Neuronal stem cell (in vitro differentiated cells): ENCODE measurements around the gene SLC1A5.
A peak's percentile ranks its signal among the peaks of the same experiment; 100 is the strongest.

Experiments used
- DNase-seq: peaks from one replicate; pipeline ENCODE4 v3.0.0-alpha.2; 2013; ENCODE audit warnings: low spot score
- H2AFZ ChIP-seq: one replicate; pipeline ENCODE4 v1.6.1; 2013; ENCODE audit warnings: mild to moderate bottlenecking, low read length, inconsistent platforms
- H2AK5ac ChIP-seq: 2 replicates; pipeline ENCODE4 v1.6.1; 2013; ENCODE audit warnings: low read depth, mild to moderate bottlenecking, inconsistent platforms, low read length, moderate library complexity, mixed read lengths
- H2BK120ac ChIP-seq: 2 replicates; pipeline ENCODE4 v1.6.1; 2013; ENCODE audit warnings: low read depth, mild to moderate bottlenecking, inconsistent platforms, low read length, moderate library complexity, mixed read lengths
- H2BK12ac ChIP-seq: one replicate; pipeline ENCODE4 v1.6.1; 2013; ENCODE audit warnings: low read length, inconsistent platforms
- H2BK15ac ChIP-seq: 2 replicates; pipeline ENCODE4 v1.6.1; 2013; ENCODE audit warnings: mild to moderate bottlenecking, low read length, inconsistent platforms, mixed read lengths
- H2BK5ac ChIP-seq: one replicate; pipeline ENCODE4 v1.6.1; 2013; ENCODE audit warnings: inconsistent platforms, mild to moderate bottlenecking, low read length, moderate library complexity
- H3K14ac ChIP-seq: one replicate; pipeline ENCODE4 v1.6.1; 2013; ENCODE audit warnings: low read length, inconsistent platforms
- H3K18ac ChIP-seq: 2 replicates; pipeline ENCODE4 v1.6.1; 2013; ENCODE audit warnings: low read length, inconsistent platforms
- H3K23ac ChIP-seq: 2 replicates; pipeline ENCODE4 v1.6.1; 2013; ENCODE audit warnings: low read depth, mild to moderate bottlenecking, mixed read lengths, low read length, inconsistent platforms; ENCODE audit not compliant: poor library complexity
- H3K27ac ChIP-seq: replicated peaks from 3 replicates; pipeline ENCODE4 v1.5.1; 2013; ENCODE audit warnings: low read length, inconsistent platforms
- H3K27me3 ChIP-seq, 3 experiments: 2 replicates each; pipeline ENCODE4 v1.6.1; 2013; ENCODE audit warnings: low read length in 3 of 3, mild to moderate bottlenecking in 2 of 3, inconsistent platforms in 1 of 3, low read depth in 1 of 3, mixed read lengths in 1 of 3, moderate library complexity in 1 of 3; ENCODE audit not compliant: control insufficient read depth in 3 of 3, insufficient read depth in 3 of 3
- H3K36me3 ChIP-seq, 2 donors: replicated peaks in 1 of 2; 2 replicates each; pipeline ENCODE4 v1.6.1; 2013; ENCODE audit warnings: low read length in 2 of 2; ENCODE audit not compliant: control insufficient read depth in 2 of 2, insufficient read depth in 2 of 2
- H3K4ac ChIP-seq: 2 replicates; pipeline ENCODE4 v1.6.1; 2013; ENCODE audit warnings: inconsistent platforms, mild to moderate bottlenecking, low read length, moderate library complexity
- H3K4me1 ChIP-seq, 2 donors: 1 replicate in 1 of 2; 2 replicates in 1 of 2; pipeline ENCODE4 v1.6.1; 2013; ENCODE audit warnings: low read length in 2 of 2, low read depth in 1 of 2; ENCODE audit not compliant: control insufficient read depth in 2 of 2, insufficient read depth in 1 of 2
- H3K4me2 ChIP-seq: one replicate; pipeline ENCODE4 v1.6.1; 2013; ENCODE audit warnings: mild to moderate bottlenecking, low read length, inconsistent platforms; ENCODE audit not compliant: insufficient read depth, poor library complexity, severe bottlenecking
- H3K4me3 ChIP-seq, 2 donors: 2 replicates each; pipeline ENCODE4 v1.5.1; 2013; ENCODE audit warnings: low read length in 2 of 2, mild to moderate bottlenecking in 2 of 2, inconsistent platforms in 1 of 2, moderate library complexity in 1 of 2
- H3K79me1 ChIP-seq: one replicate; pipeline ENCODE4 v1.6.1; 2013; ENCODE audit warnings: low read depth, mild to moderate bottlenecking, inconsistent platforms, low read length, moderate library complexity
- H3K9ac ChIP-seq: one replicate; pipeline ENCODE4 v1.6.1; 2013; ENCODE audit warnings: mild to moderate bottlenecking, low read depth, low read length, inconsistent platforms; ENCODE audit not compliant: poor library complexity
- H3K9me3 ChIP-seq, 2 donors: replicated peaks in 1 of 2; 2 replicates each; pipeline versions ENCODE3 to v1.6.1; 2013; ENCODE audit warnings: low read length in 2 of 2, mild to moderate bottlenecking in 2 of 2, inconsistent platforms in 1 of 2, low read depth in 1 of 2, mixed read lengths in 1 of 2, moderate library complexity in 1 of 2; ENCODE audit not compliant: control insufficient read depth in 2 of 2, insufficient read depth in 1 of 2
- H4K8ac ChIP-seq: one replicate; pipeline ENCODE4 v1.6.1; 2013; ENCODE audit warnings: low read depth, mild to moderate bottlenecking, inconsistent platforms, low read length, moderate library complexity
- H4K91ac ChIP-seq: one replicate; pipeline ENCODE4 v1.6.1; 2013; ENCODE audit warnings: low read length, low read depth, mild to moderate bottlenecking, inconsistent platforms; ENCODE audit not compliant: poor library complexity
- WGBS, 2 donors: extraction: QIAGEN DNeasy Blood & Tissue Kit; methylation state at CpG; one replicate each; pipeline ENCODE4 v1.1.7; 2013; ENCODE audit warnings: missing lambda C conversion rate in 2 of 2, mixed read lengths in 1 of 2; ENCODE audit not compliant: insufficient read length in 2 of 2, insufficient replicate concordance in 1 of 2; ENCODE audit errors: extremely low coverage in 2 of 2; 5-methylcytosine and 5-hydroxymethylcytosine counted together

The SLC1A5 gene

GRCh38 chr19:46730595-46730994, 57.8 kb downstream of the SLC1A5 start:
- Histone ChIP-seq H3K14ac (no peak overlapping the region), H3K9me3 (peaks cover 0 to 2% of the 10 kb centered on the region in 2 donors), H3K4me2 (no peak overlapping the region), H2BK12ac (no peak overlapping the region), H2BK15ac (no peak overlapping the region), H3K4me1 (no peaks in the 10 kb centered on the region), H4K91ac (no peak overlapping the region), H3K79me1 (peaks cover 23% of the 10 kb centered on the region), H2AK5ac (no peak overlapping the region), H2AFZ (no peak overlapping the region), H3K4me3 (no peak overlapping the region), H3K36me3 (peaks cover 81 to 98% of the 10 kb centered on the region in 2 donors), H3K27ac (no peak overlapping the region), H3K27me3 (no peaks in the 10 kb centered on the region), H3K18ac (no peak overlapping the region), H3K4ac (no peak overlapping the region), H3K23ac (no peak overlapping the region), H4K8ac (no peak overlapping the region), H2BK5ac (no peak overlapping the region), H2BK120ac (no peak overlapping the region), H3K9ac (peak overlapping the region; percentile 65)
- WGBS, 2 donors: no CpG with 5 or more reads among the region's 14 CpGs
- DNase-seq: no peak

DNA sequence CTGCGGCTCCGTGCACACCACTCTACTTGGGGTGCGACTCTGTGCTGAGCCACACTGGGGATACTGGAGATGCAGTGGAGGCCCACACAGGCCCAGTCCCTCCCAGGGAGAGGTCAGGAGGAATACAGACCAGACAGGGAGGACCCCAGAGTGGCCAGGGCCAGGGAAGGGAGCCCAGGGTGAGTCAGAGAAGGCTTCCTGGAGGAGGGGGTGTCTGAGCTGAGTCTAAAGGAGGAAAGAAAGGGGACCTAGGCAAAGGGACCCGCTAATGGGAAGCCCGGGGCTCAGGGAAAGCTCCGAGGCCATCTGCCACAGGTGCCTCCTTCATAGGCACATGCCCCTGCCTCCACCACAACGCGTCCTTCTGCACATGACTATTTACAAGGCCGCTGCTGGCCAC, 58.2 kb downstream of the SLC1A5 start:
- Histone ChIP-seq H3K9me3 (peaks cover 0 to 2% of the 10 kb centered on the region in 2 donors), H4K8ac (no peak overlapping the region), H3K4ac (no peak overlapping the region), H2BK5ac (no peak overlapping the region), H2BK120ac (no peak overlapping the region), H3K4me1 (no peaks in the 10 kb centered on the region), H2AK5ac (no peak overlapping the region), H3K79me1 (peaks cover 23% of the 10 kb centered on the region), H4K91ac (no peak overlapping the region), H3K23ac (no peak overlapping the region), H3K18ac (no peak overlapping the region), H3K4me2 (no peak overlapping the region), H2AFZ (no peak overlapping the region), H3K9ac (peak overlapping the region; percentile 64), H2BK15ac (no peak overlapping the region), H2BK12ac (no peak overlapping the region), H3K27me3 (no peaks in the 10 kb centered on the region), H3K14ac (no peak overlapping the region), H3K36me3 (peaks cover 85 to 98% of the 10 kb centered on the region in 2 donors), H3K27ac (no peak overlapping the region), H3K4me3 (no peak overlapping the region)
- WGBS, 2 donors: no CpG with 5 or more reads among the region's 9 CpGs
- DNase-seq: no peak

DNA sequence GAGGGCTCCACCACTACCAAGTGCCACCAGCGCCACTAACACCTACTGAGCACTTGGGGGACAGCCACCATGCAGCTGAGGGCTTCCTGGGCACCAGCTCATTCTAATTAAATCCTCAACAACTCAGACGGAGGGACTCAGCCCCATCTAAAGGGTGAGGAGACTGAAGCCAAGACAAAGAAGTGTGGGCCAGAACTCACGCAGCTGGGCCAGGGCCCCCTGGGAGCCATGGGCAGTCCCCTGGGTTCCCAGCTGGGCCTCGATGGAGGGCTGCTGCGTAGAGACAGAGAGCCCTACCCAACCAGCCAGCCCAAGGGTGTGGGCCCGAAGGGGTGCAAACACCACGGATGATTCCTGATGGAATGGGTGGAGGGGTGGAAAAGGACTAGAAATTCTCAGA, 58.7 kb downstream of the SLC1A5 start:
- Histone ChIP-seq H2AK5ac (no peak overlapping the region), H2BK12ac (no peak overlapping the region), H2AFZ (no peak overlapping the region), H3K4ac (no peak overlapping the region), H2BK15ac (no peak overlapping the region), H3K4me2 (no peak overlapping the region), H2BK5ac (no peak overlapping the region), H4K8ac (no peak overlapping the region), H3K36me3 (peaks cover 90 to 99% of the 10 kb centered on the region in 2 donors), H3K14ac (no peak overlapping the region), H4K91ac (no peak overlapping the region), H3K23ac (no peak overlapping the region), H3K4me3 (no peak overlapping the region), H3K4me1 (no peaks in the 10 kb centered on the region), H3K18ac (no peak overlapping the region), H3K9me3 (peaks cover 0 to 2% of the 10 kb centered on the region in 2 donors), H3K27ac (no peak overlapping the region), H3K79me1 (peaks cover 23% of the 10 kb centered on the region), H3K27me3 (no peaks in the 10 kb centered on the region), H3K9ac (no peak overlapping the region), H2BK120ac (no peak overlapping the region)
- no CpG with 5 or more reads among the region's 7 CpGs for WGBS, 2 donors
- DNase-seq: no peak

- DNase-seq: peak; percentile 43
- Histone ChIP-seq H2AFZ (no peak overlapping the region), H2BK120ac (no peak overlapping the region), H3K23ac (no peak overlapping the region), H2BK15ac (no peak overlapping the region), H3K36me3 (peaks cover 92 to 100% of the 10 kb centered on the region in 2 donors), H3K27ac (no peak overlapping the region), H2AK5ac (no peak overlapping the region), H3K4me1 (no peaks in the 10 kb centered on the region), H3K4me3 (peak overlapping the region in 1 of 2 donors; percentile 51), H4K8ac (peak overlapping the region; percentile 20), H3K18ac (no peak overlapping the region), H3K9me3 (peaks cover 0 to 2% of the 10 kb centered on the region in 2 donors), H3K9ac (peak overlapping the region; percentile 53), H2BK5ac (peak overlapping the region; percentile 33), H2BK12ac (no peak overlapping the region), H3K4ac (no peak overlapping the region), H3K14ac (no peak overlapping the region), H3K4me2 (no peak overlapping the region), H3K27me3 (no peaks in the 10 kb centered on the region), H3K79me1 (peaks cover 19% of the 10 kb centered on the region), H4K91ac (peak overlapping the region; percentile 7)
- WGBS, 2 donors: no CpG with 5 or more reads among the region's 20 CpGs
Observed at GRCh38 chr19:46728693-46729339, 59.6 kb downstream of the SLC1A5 start.
